GM23338 (cell line): Measurements from ENCODE around the gene EYA2.

ENCODE experiments used
- CTCF ChIP-seq, 2 experiments: fragments of 200-600 bp in 1 of 2; sonication (generic) in 1 of 2; conservative IDR thresholded peaks; 2 replicates each; pipeline versions ENCODE4 v1.5.1 to v1.6.1; 2016 to 2017; ENCODE audit warnings: antibody characterized with exemption in 2 of 2, low read depth in 2 of 2, mild to moderate bottlenecking in 2 of 2, moderate library complexity in 1 of 2
- EZH2phosphoT487 ChIP-seq: fragments of 200-600 bp; sonication (generic); IDR thresholded peaks from one replicate; pipeline ENCODE4 v1.8.1; 2018; ENCODE audit warnings: antibody characterized with exemption; ENCODE audit not compliant: unreplicated experiment
- POLR2AphosphoS5 ChIP-seq: IDR thresholded peaks from 2 replicates; pipeline ENCODE4 v1.6.1; 2016; ENCODE audit warnings: antibody characterized with exemption, low read depth

GRCh38 chr20:46893877-46894578, 615 bp upstream of the EYA2 start:
- TF ChIP-seq CTCF (conservative IDR thresholded peaks at IDR 0.05; ENCODE audit: low read depth in 2 of 2) (no peak), POLR2AphosphoS5 (no peak), EZH2phosphoT487 (no peak)
